Smooth muscle cell (in vitro differentiated cells): Measurements from ENCODE around the gene GMDS. TPM values are rescaled to one million over a fixed set of nuclear protein-coding genes. Genes with fewer than 3 reads are reported as not detected.

Experiments
- DNase-seq: peaks from one replicate; lab custom pipeline; 2025; ENCODE audit not compliant: unreplicated experiment; lab: John Stamatoyannopoulos, UW
- H2AFZ ChIP-seq: fragments of 200-600 bp; sonication (generic); 2 replicates; pipeline ENCODE4 v1.6.0; 2016; ENCODE audit warnings: antibody characterized with exemption, low read depth, mild to moderate bottlenecking
- H3F3A ChIP-seq: fragments of 200-600 bp; sonication (generic); 2 replicates; pipeline ENCODE4 v1.6.0; 2017; ENCODE audit warnings: antibody characterized with exemption, low read depth
- H3K27ac ChIP-seq: fragments of 200-600 bp; sonication (generic); 2 replicates; pipeline ENCODE4 v1.5.1; 2016; ENCODE audit warnings: low read depth, mild to moderate bottlenecking
- H3K27me3 ChIP-seq: fragments of 200-600 bp; sonication (generic); 2 replicates; pipeline ENCODE4 v1.6.1; 2016; ENCODE audit warnings: low read depth, mild to moderate bottlenecking
- H3K36me3 ChIP-seq: fragments of 200-600 bp; sonication (generic); 2 replicates; pipeline ENCODE4 v1.5.1; 2016; ENCODE audit warnings: low read depth
- H3K4me1 ChIP-seq: fragments of 200-600 bp; sonication (generic); 2 replicates; pipeline ENCODE4 v1.5.1; 2016; ENCODE audit warnings: low read depth
- H3K4me2 ChIP-seq: fragments of 200-600 bp; sonication (generic); 2 replicates; pipeline ENCODE4 v1.6.0; 2016; ENCODE audit warnings: mild to moderate bottlenecking
- H3K4me3 ChIP-seq: fragments of 200-600 bp; sonication (generic); 2 replicates; pipeline ENCODE4 v1.5.1; 2016; ENCODE audit warnings: mild to moderate bottlenecking
- H3K79me2 ChIP-seq: fragments of 200-600 bp; sonication (generic); 2 replicates; pipeline ENCODE4 v1.6.0; 2016; ENCODE audit warnings: low read depth, mild to moderate bottlenecking
- H3K9ac ChIP-seq: fragments of 200-600 bp; sonication (generic); 2 replicates; pipeline ENCODE4 v1.6.0; 2016; ENCODE audit warnings: low read depth
- H3K9me3 ChIP-seq: fragments of 200-600 bp; sonication (generic); replicated peaks from 2 replicates; pipeline ENCODE4 v1.5.1; 2016; ENCODE audit warnings: low read depth
- H4K20me1 ChIP-seq: fragments of 200-600 bp; sonication (generic); 2 replicates; pipeline ENCODE4 v1.6.0; 2016; ENCODE audit warnings: low read depth
- WGBS: methylation state at CpG from one replicate; pipeline ENCODE4 v1.1.7; 2016; ENCODE audit warnings: low lambda C conversion rate; 5-methylcytosine and 5-hydroxymethylcytosine counted together
- polyA plus RNA-seq: library from polyadenylated mRNA; unstranded; fragments of >200 nt; fragmentation: Nextera tagmentation; extraction: Ambion mirVana; gene quantifications from 2 replicates; pipeline ENCODE4 v1.2.1, GENCODE V29; 2016
- total RNA-seq: library from RNA; depleted of rRNA; stranded (reverse); fragments of >200 nt; gene quantifications from 2 replicates; pipeline ENCODE4 v1.2.3, GENCODE V29; 2014
- TF ChIP-seq, protein P1 (sequence below): fragments of 200-600 bp; sonication (generic); IDR thresholded peaks from 2 replicates; pipeline ENCODE4 v1.5.1; 2017; ENCODE audit warnings: borderline replicate concordance, mild to moderate bottlenecking, antibody characterized with exemption; ENCODE audit not compliant: insufficient read depth, poor library complexity, severe bottlenecking

Gene GMDS
- total and polyA plus RNA-seq, 2 experiments from 2014 or later = 3.7 to 8.5 TPM

DNA sequence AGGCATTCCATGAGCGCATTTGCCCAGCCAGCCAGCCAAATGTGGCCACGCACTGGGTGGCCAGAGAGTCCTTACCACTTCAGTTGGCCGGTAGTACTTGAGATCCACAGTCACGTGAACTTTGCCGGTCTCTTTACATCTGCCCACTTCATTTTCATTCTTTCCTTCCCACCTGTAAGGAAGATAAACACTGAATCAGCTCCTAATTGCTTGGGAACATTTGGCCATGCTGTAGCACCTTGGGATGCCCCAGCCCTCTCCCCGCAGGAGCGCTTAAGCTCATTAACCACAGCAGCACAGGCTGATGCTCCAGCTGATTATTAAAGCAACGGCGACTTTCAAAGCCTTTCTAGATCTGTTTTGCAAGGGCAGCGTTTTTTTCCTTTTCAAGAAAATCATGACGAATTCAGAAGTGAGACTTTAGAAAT lies 519.0 kb downstream of the GMDS start:
- DNase-seq = no peak
- no peaks in the 10 kb centered on the region for H3K79me2 ChIP-seq
- H3K4me3 ChIP-seq = no peak overlapping the region
- H3F3A ChIP-seq = no peaks in the 10 kb centered on the region
- TF ChIP-seq, protein P1, sequence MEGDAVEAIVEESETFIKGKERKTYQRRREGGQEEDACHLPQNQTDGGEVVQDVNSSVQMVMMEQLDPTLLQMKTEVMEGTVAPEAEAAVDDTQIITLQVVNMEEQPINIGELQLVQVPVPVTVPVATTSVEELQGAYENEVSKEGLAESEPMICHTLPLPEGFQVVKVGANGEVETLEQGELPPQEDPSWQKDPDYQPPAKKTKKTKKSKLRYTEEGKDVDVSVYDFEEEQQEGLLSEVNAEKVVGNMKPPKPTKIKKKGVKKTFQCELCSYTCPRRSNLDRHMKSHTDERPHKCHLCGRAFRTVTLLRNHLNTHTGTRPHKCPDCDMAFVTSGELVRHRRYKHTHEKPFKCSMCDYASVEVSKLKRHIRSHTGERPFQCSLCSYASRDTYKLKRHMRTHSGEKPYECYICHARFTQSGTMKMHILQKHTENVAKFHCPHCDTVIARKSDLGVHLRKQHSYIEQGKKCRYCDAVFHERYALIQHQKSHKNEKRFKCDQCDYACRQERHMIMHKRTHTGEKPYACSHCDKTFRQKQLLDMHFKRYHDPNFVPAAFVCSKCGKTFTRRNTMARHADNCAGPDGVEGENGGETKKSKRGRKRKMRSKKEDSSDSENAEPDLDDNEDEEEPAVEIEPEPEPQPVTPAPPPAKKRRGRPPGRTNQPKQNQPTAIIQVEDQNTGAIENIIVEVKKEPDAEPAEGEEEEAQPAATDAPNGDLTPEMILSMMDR = no peak
- H3K9ac ChIP-seq = no peak overlapping the region
- no peaks in the 10 kb centered on the region for H3K9me3 ChIP-seq
- no peak overlapping the region for H3K4me2 ChIP-seq
- H4K20me1 ChIP-seq = no peaks in the 10 kb centered on the region
- 61% methylated on average over 11 of the region's 11 CpGs for WGBS
- H3K4me1 ChIP-seq = peaks cover 14% of the 10 kb centered on the region
- H2AFZ ChIP-seq = no peak overlapping the region
- no peak overlapping the region for H3K27ac ChIP-seq
- H3K27me3 ChIP-seq = peaks cover 4% of the 10 kb centered on the region
- no peaks in the 10 kb centered on the region for H3K36me3 ChIP-seq

DNA sequence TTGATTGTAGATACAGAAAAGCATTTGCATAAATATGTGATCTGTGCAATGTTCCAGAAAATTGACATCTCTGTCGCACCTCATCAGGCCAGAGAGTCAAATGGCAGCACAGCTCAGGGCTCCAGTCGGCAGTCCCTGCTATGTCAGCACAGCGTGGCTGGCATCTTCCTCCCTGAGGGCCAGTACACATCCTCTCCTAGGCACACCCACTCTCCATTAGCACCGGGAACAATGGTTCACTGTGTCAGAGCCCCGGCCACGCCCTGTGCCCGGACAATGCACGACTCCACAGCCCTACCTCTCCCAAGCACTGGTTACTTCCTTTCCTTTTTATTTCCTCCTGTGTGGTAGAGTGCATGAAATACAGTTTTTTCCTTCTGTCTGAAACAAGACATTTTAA lies 520.8 kb downstream of the GMDS start:
- Histone ChIP-seq H3K9ac (no peak overlapping the region), H3K4me3 (no peak overlapping the region), H3K27ac (peak overlapping the region; percentile 54), H2AFZ (no peak overlapping the region), H3K4me1 (peaks cover 29% of the 10 kb centered on the region), H3K79me2 (no peaks in the 10 kb centered on the region), H3K27me3 (peaks cover 4% of the 10 kb centered on the region), H3K4me2 (no peak overlapping the region), H4K20me1 (no peaks in the 10 kb centered on the region), H3K36me3 (no peaks in the 10 kb centered on the region), H3K9me3 (no peaks in the 10 kb centered on the region), H3F3A (no peaks in the 10 kb centered on the region)
- WGBS = 74% methylated on average over 8 of the region's 8 CpGs
- TF ChIP-seq, protein P1 = no peak
- DNase-seq = no peak

DNA sequence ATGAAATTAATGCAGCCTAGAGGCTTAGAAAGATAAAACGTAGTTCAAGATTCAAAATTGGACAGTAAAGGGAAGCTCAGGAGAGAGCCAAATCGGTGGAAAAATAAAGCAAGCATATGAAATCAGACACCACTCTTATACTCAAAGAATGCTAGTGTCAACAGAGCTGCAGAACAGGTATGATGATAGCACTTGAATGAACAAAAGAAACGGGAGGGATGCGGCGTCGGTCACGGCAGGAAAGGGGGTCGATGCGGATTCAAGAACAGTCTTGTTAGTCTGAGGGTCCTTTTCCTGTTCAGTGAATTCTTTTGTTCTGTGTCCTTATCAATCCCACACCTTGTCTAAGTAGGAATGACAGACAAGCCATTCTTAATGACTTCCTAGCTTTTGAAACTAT lies 521.3 kb downstream of the GMDS start:
- Histone ChIP-seq H4K20me1 (no peaks in the 10 kb centered on the region), H3K79me2 (no peaks in the 10 kb centered on the region), H3K4me2 (no peak overlapping the region), H3F3A (no peaks in the 10 kb centered on the region), H3K27me3 (peaks cover 4% of the 10 kb centered on the region), H3K9ac (no peak overlapping the region), H3K9me3 (no peaks in the 10 kb centered on the region), H3K4me1 (peaks cover 32% of the 10 kb centered on the region), H3K27ac (peak overlapping the region; percentile 34), H2AFZ (no peak overlapping the region), H3K36me3 (no peaks in the 10 kb centered on the region), H3K4me3 (no peak overlapping the region)
- 70% methylated on average over 9 of the region's 9 CpGs for WGBS
- TF ChIP-seq, protein P1 = no peak
- DNase-seq = no peak

DNA sequence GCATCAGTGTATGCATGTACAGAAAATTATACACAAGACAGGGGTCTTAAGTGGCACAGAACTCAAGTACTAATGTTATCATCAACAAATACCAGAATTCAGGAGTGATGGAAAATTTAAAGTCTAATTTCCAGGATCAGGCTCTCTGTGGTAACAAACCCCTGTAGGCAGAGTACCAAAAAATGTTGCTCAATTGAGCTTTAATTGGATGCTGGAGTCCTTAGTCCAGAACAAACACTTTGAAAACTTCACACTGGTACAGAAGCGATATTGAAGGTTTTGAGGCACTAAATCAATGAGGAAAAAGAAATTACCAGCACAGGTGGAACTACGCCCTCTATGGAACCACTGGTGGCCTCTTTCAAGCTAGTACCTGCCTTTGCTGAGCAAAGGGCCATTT lies 522.6 kb downstream of the GMDS start:
- Histone ChIP-seq H3F3A (no peaks in the 10 kb centered on the region), H3K4me1 (peaks cover 33% of the 10 kb centered on the region), H4K20me1 (no peaks in the 10 kb centered on the region), H3K4me2 (no peak overlapping the region), H3K4me3 (no peak overlapping the region), H3K36me3 (no peaks in the 10 kb centered on the region), H2AFZ (no peak overlapping the region), H3K9me3 (no peaks in the 10 kb centered on the region), H3K9ac (no peak overlapping the region), H3K27ac (no peak overlapping the region), H3K79me2 (no peaks in the 10 kb centered on the region), H3K27me3 (peaks cover 4% of the 10 kb centered on the region)
- 92% methylated on average over 2 of the region's 2 CpGs for WGBS
- DNase-seq = no peak
- TF ChIP-seq, protein P1 = no peak
